ENCODE measurements around the gene MIOX.

The MIOX gene

GRCh38 chr22:50467773-50468440 lies 18.8 kb upstream of the MIOX start:
- H3K4me2 ChIP-seq (ENCODE audit: low read length) = no peak overlapping the region
- H3K27me3 ChIP-seq (ENCODE audit: control insufficient read depth, insufficient read depth, low read length) = no peaks in the 10 kb centered on the region
- H3K9ac ChIP-seq = no peak overlapping the region
- no peaks in the 10 kb centered on the region for H3K36me3 ChIP-seq (ENCODE audit: control insufficient read depth, insufficient read depth, low read length)
- no peak overlapping the region for H2AFZ ChIP-seq
- H3K27ac ChIP-seq = no peak overlapping the region
- H3K4me1 ChIP-seq = peaks cover 5% of the 10 kb centered on the region
- no peak overlapping the region for H3K4me3 ChIP-seq (ENCODE audit: low read depth, low read length)
- H3K9me3 ChIP-seq (ENCODE audit: control insufficient read depth, low read length) = no peaks in the 10 kb centered on the region
- H3K79me2 ChIP-seq = peaks cover 28% of the 10 kb centered on the region
- TF ChIP-seq CTCF (IDR thresholded peaks at IDR 0.05) = no peak

- H3K79me2 ChIP-seq = peaks cover 36% of the 10 kb centered on the region
- no peak overlapping the region for H3K4me3 ChIP-seq (ENCODE audit: low read depth, low read length)
- no peak overlapping the region for H3K4me2 ChIP-seq (ENCODE audit: low read length)
- H3K9me3 ChIP-seq (ENCODE audit: control insufficient read depth, low read length) = no peaks in the 10 kb centered on the region
- no peaks in the 10 kb centered on the region for H3K27me3 ChIP-seq (ENCODE audit: control insufficient read depth, insufficient read depth, low read length)
- H3K4me1 ChIP-seq = peaks cover 10% of the 10 kb centered on the region
- H3K36me3 ChIP-seq (ENCODE audit: control insufficient read depth, insufficient read depth, low read length) = no peaks in the 10 kb centered on the region
- no peak overlapping the region for H3K9ac ChIP-seq
- no peak for TF ChIP-seq CTCF (IDR thresholded peaks at IDR 0.05)
- H3K27ac ChIP-seq = no peak overlapping the region
- no peak overlapping the region for H2AFZ ChIP-seq
Observed at GRCh38 chr22:50468626-50469025, 18.0 kb upstream of the MIOX start.

GRCh38 chr22:50469377-50470305 lies 17.0 kb upstream of the MIOX start:
- Histone ChIP-seq H3K27ac (no peak overlapping the region), H3K4me1 (peaks cover 10% of the 10 kb centered on the region), H3K79me2 (peaks cover 40% of the 10 kb centered on the region), H3K9ac (no peak overlapping the region), H3K4me2 (ENCODE audit: low read length) (no peak overlapping the region), H3K4me3 (ENCODE audit: low read depth, low read length) (no peak overlapping the region), H3K9me3 (ENCODE audit: control insufficient read depth, low read length) (no peaks in the 10 kb centered on the region), H3K36me3 (ENCODE audit: control insufficient read depth, insufficient read depth, low read length) (no peaks in the 10 kb centered on the region), H3K27me3 (ENCODE audit: control insufficient read depth, insufficient read depth, low read length) (no peaks in the 10 kb centered on the region), H2AFZ (no peak overlapping the region)
- no peak for TF ChIP-seq CTCF (IDR thresholded peaks at IDR 0.05)

- H3K4me1 ChIP-seq = peaks cover 10% of the 10 kb centered on the region
- no peak overlapping the region for H3K4me3 ChIP-seq (ENCODE audit: low read depth, low read length)
- H2AFZ ChIP-seq = no peak overlapping the region
- no peaks in the 10 kb centered on the region for H3K9me3 ChIP-seq (ENCODE audit: control insufficient read depth, low read length)
- no peaks in the 10 kb centered on the region for H3K27me3 ChIP-seq (ENCODE audit: control insufficient read depth, insufficient read depth, low read length)
- H3K27ac ChIP-seq = no peak overlapping the region
- no peaks in the 10 kb centered on the region for H3K36me3 ChIP-seq (ENCODE audit: control insufficient read depth, insufficient read depth, low read length)
- H3K9ac ChIP-seq = no peak overlapping the region
- H3K4me2 ChIP-seq (ENCODE audit: low read length) = no peak overlapping the region
- no peak for TF ChIP-seq CTCF (IDR thresholded peaks at IDR 0.05)
- H3K79me2 ChIP-seq = peaks cover 40% of the 10 kb centered on the region
Observed at GRCh38 chr22:50470491-50470890, 16.2 kb upstream of the MIOX start.

Data from parathyroid adenoma (tissue), 2 donors.